ENCODE results near the gene SLC6A19. TPM values are rescaled to one million over a fixed set of nuclear protein-coding genes. Genes with fewer than 3 reads are reported as not detected.
"Not testable (repeated sequence)": the region's sequence is repeated elsewhere in the genome, so short reads cannot be mapped to it uniquely, and the experiment has no call there.

The SLC6A19 gene
- total RNA-seq, 1 donor from 2014 or later = 2.2 TPM

GRCh38 chr5:1156033-1156753, 45.2 kb upstream of the SLC6A19 start:
- H3K4me3 Mint-ChIP-seq (ENCODE audit: low read depth) = no peak overlapping the region
- no peaks in the 10 kb centered on the region for H3K36me3 Mint-ChIP-seq (ENCODE audit: insufficient read depth)
- no peak for DNase-seq (ENCODE audit: low spot score, unreplicated experiment)
- H3K4me1 Mint-ChIP-seq (ENCODE audit: low read depth) = peaks cover 14% of the 10 kb centered on the region
- no peak for TF ChIP-seq CTCF (IDR thresholded peaks at IDR 0.05; ENCODE audit: unreplicated experiment)
- H3K27me3 Mint-ChIP-seq = peaks cover 61% of the 10 kb centered on the region
- no peak overlapping the region for H3K27ac Mint-ChIP-seq
- H3K9me3 Mint-ChIP-seq (ENCODE audit: low read depth) = no peaks in the 10 kb centered on the region

GRCh38 chr5:1156754-1157460, 44.5 kb upstream of the SLC6A19 start:
- no peak overlapping the region for H3K4me3 Mint-ChIP-seq (ENCODE audit: low read depth)
- peaks cover 61% of the 10 kb centered on the region for H3K27me3 Mint-ChIP-seq
- no peak for TF ChIP-seq CTCF (IDR thresholded peaks at IDR 0.05; ENCODE audit: unreplicated experiment)
- H3K9me3 Mint-ChIP-seq (ENCODE audit: low read depth) = no peaks in the 10 kb centered on the region
- peaks cover 14% of the 10 kb centered on the region for H3K4me1 Mint-ChIP-seq (ENCODE audit: low read depth)
- no peak for DNase-seq (ENCODE audit: low spot score, unreplicated experiment)
- no peak overlapping the region for H3K27ac Mint-ChIP-seq
- H3K36me3 Mint-ChIP-seq (ENCODE audit: insufficient read depth) = no peaks in the 10 kb centered on the region

GRCh38 chr5:1157461-1157986, 43.9 kb upstream of the SLC6A19 start:
- DNase-seq (ENCODE audit: low spot score, unreplicated experiment); H3K9me3 Mint-ChIP-seq (ENCODE audit: low read depth); H3K4me3 Mint-ChIP-seq (ENCODE audit: low read depth); H3K27ac Mint-ChIP-seq; H3K36me3 Mint-ChIP-seq (ENCODE audit: insufficient read depth): not testable (repeated sequence)
- Mint-ChIP-seq H3K27me3 (peaks cover 55% of the 10 kb centered on the region), H3K4me1 (ENCODE audit: low read depth) (peaks cover 14% of the 10 kb centered on the region)

GRCh38 chr5:1158647-1159340, 42.6 kb upstream of the SLC6A19 start:
- Mint-ChIP-seq H3K9me3 (ENCODE audit: low read depth) (no peaks in the 10 kb centered on the region), H3K27me3 (peaks cover 49% of the 10 kb centered on the region), H3K4me1 (ENCODE audit: low read depth) (peaks cover 14% of the 10 kb centered on the region), H3K27ac (peak overlapping the region; percentile 53), H3K4me3 (ENCODE audit: low read depth) (no peak overlapping the region), H3K36me3 (ENCODE audit: insufficient read depth) (no peaks in the 10 kb centered on the region)
- no peak for DNase-seq (ENCODE audit: low spot score, unreplicated experiment)
- TF ChIP-seq CTCF (IDR thresholded peaks at IDR 0.05; ENCODE audit: unreplicated experiment) = no peak

- H3K4me3 Mint-ChIP-seq (ENCODE audit: low read depth) = no peak overlapping the region
- H3K9me3 Mint-ChIP-seq (ENCODE audit: low read depth) = no peaks in the 10 kb centered on the region
- H3K36me3 Mint-ChIP-seq (ENCODE audit: insufficient read depth) = no peaks in the 10 kb centered on the region
- H3K4me1 Mint-ChIP-seq (ENCODE audit: low read depth) = peaks cover 14% of the 10 kb centered on the region
- no peak for TF ChIP-seq CTCF (IDR thresholded peaks at IDR 0.05; ENCODE audit: unreplicated experiment)
- peaks cover 44% of the 10 kb centered on the region for H3K27me3 Mint-ChIP-seq
- DNase-seq (ENCODE audit: low spot score, unreplicated experiment) = no peak
- H3K27ac Mint-ChIP-seq = peak overlapping the region; percentile 53
Measured at GRCh38 chr5:1159341-1159675, 42.1 kb upstream of the SLC6A19 start.
